Smooth muscle cell of trachea (primary cell): Measurements from ENCODE around the gene TAPBPL. TPM values are rescaled to one million over a fixed set of nuclear protein-coding genes. Genes with fewer than 3 reads are reported as not detected.

Experiments used
- total RNA-seq: library from RNA; depleted of rRNA; stranded (reverse); fragments of >200 nt; gene quantifications from 2 replicates; pipeline ENCODE4 v1.2.1, GENCODE V29; 2014

The TAPBPL gene
- 17.4 and 17.7 TPM in 2 replicates for total RNA-seq

GRCh38 chr12:6451348-6452244 lies at the start of gene TAPBPL:
Gene TAPBPL, plus strand, starts transcription at chr12:6452042. Its CDS starts 207 bp downstream, at chr12:6452249.

GRCh38 chr12:6444704-6445688 lies 6.8 kb upstream of the TAPBPL start, which contains the start of gene CD27:
Gene CD27, plus strand, starts transcription at chr12:6444955. Its CDS starts 141 bp downstream, at chr12:6445096.

GRCh38 chr12:6470375-6471163 lies 18.7 kb downstream of the TAPBPL start, which contains the start of gene VAMP1:
Gene VAMP1, minus strand, starts transcription at chr12:6470677. Its CDS starts 146 bp downstream, at chr12:6470531.

GRCh38 chr12:6492838-6493496 lies 41.1 kb downstream of the TAPBPL start, which contains the start of gene MRPL51:
Gene MRPL51, minus strand, starts transcription at chr12:6493262. Its CDS starts 126 bp downstream, at chr12:6493136.

GRCh38 chr12:6493497-6494257 lies 41.8 kb downstream of the TAPBPL start, which contains the start of gene NCAPD2:
Gene NCAPD2, plus strand, starts transcription at chr12:6494102. Its CDS starts 997 bp downstream, at chr12:6495099.

Other genes with a start within 250 kb of the TAPBPL start
- 0.15 and 0.66 TPM in 2 replicates for gene PLEKHG6, start 141.4 kb upstream of the TAPBPL start, total RNA-seq
- 186 and 187 TPM in 2 replicates for gene TNFRSF1A, start 110.0 kb upstream of the TAPBPL start, total RNA-seq
- under 0.01 TPM in 1 of 2 replicates, not detected in the other for gene SCNN1A, start 76.5 kb upstream of the TAPBPL start, total RNA-seq
- 59.1 and 119 TPM in 2 replicates for gene LTBR, start 67.9 kb upstream of the TAPBPL start, total RNA-seq
- 0.17 TPM in 1 of 2 replicates, not detected in the other for gene CD27, start 7.1 kb upstream of the TAPBPL start, total RNA-seq
- 10.2 and 19.5 TPM in 2 replicates for gene VAMP1, start 18.6 kb downstream of the TAPBPL start, total RNA-seq
- 110 and 136 TPM in 2 replicates for gene MRPL51, start 41.2 kb downstream of the TAPBPL start, total RNA-seq
- gene NCAPD2, start 42.1 kb downstream of the TAPBPL start, total RNA-seq = 38.5 and 101 TPM in 2 replicates
- 10,148 and 10,314 TPM in 2 replicates for gene GAPDH, start 82.5 kb downstream of the TAPBPL start, total RNA-seq
- gene IFFO1, start 104.0 kb downstream of the TAPBPL start, total RNA-seq = 21.7 and 22.2 TPM in 2 replicates
- gene NOP2, start 116.2 kb downstream of the TAPBPL start, total RNA-seq = 14.4 and 20.0 TPM in 2 replicates
- 255 and 275 TPM in 2 replicates for gene CHD4, start 155.3 kb downstream of the TAPBPL start, total RNA-seq
- not detected in 2 replicates for gene LPAR5, start 183.9 kb downstream of the TAPBPL start, total RNA-seq
- 0.29 and 0.50 TPM in 2 replicates for gene ACRBP, start 195.4 kb downstream of the TAPBPL start, total RNA-seq
- 39.7 and 53.5 TPM in 2 replicates for gene ING4, start 211.1 kb downstream of the TAPBPL start, total RNA-seq
- gene ZNF384, start 237.3 kb downstream of the TAPBPL start, total RNA-seq = 12.7 and 13.2 TPM in 2 replicates
- 0.33 and 1.0 TPM in 2 replicates for gene PIANP, start 248.8 kb downstream of the TAPBPL start, total RNA-seq